Mesothelial cell of epicardium (in vitro differentiated cells): Measurements from ENCODE around the gene FAM20A. TPM values are rescaled to one million over a fixed set of nuclear protein-coding genes. Genes with fewer than 3 reads are reported as not detected.

ENCODE experiments used
- DNase-seq, 2 experiments: peaks; one replicate each; pipeline ENCODE4 v3.0.0; 2021; ENCODE audit warnings: low spot score in 2 of 2; ENCODE audit not compliant: unreplicated experiment in 2 of 2
- H3K27ac Mint-ChIP-seq: 2 replicates; pipeline ENCODE4 v1.8.0; 2021; ENCODE audit warnings: mixed read lengths
- H3K27me3 Mint-ChIP-seq: 2 replicates; pipeline ENCODE4 v1.8.0; 2021; ENCODE audit warnings: low read depth, mixed read lengths
- H3K36me3 Mint-ChIP-seq: 2 replicates; pipeline ENCODE4 v1.8.0; 2021; ENCODE audit warnings: mixed read lengths
- H3K4me1 Mint-ChIP-seq: 2 replicates; pipeline ENCODE4 v1.8.0; 2021; ENCODE audit warnings: mixed read lengths
- H3K4me3 Mint-ChIP-seq: 2 replicates; pipeline ENCODE4 v1.8.0; 2021; ENCODE audit warnings: mild to moderate bottlenecking, moderate library complexity, mixed read lengths
- H3K9me3 Mint-ChIP-seq: 2 replicates; pipeline ENCODE4 v1.8.0; 2021; ENCODE audit warnings: mixed read lengths
- total RNA-seq: library from RNA; stranded (reverse); gene quantifications from 3 replicates; pipeline ENCODE4 v1.2.1, GENCODE V29; 2021
- TF ChIP-seq, protein P1 (sequence below): fragments of 200-600 bp; sonication (generic); IDR thresholded peaks from one replicate; pipeline ENCODE4 v1.5.0; 2021; ENCODE audit warnings: antibody characterized with exemption; ENCODE audit not compliant: unreplicated experiment

Gene FAM20A
- total RNA-seq, 1 donor from 2014 or later: 1.8 TPM

DNA sequence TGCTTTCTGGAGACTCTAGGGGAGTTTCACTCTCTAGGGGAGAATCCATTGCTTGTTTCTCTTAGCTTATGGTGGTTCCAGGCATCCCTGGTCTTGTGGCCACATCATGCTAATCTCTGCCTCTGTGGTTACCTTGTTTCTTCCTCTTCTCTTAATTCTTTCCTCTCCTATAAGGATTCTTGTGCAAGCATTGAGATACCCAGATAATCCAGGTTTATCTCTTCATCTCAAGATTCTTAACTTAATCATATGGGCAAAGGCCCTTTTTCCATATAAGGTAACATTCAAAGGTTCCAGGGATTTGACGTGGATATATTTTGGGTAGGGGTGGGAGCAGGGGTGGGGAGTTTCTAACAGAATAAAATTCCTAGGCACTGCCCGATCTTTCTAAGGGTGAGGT lies 32.6 kb downstream of the FAM20A start:
- no peak for DNase-seq
- H3K27ac Mint-ChIP-seq: no peak overlapping the region

DNA sequence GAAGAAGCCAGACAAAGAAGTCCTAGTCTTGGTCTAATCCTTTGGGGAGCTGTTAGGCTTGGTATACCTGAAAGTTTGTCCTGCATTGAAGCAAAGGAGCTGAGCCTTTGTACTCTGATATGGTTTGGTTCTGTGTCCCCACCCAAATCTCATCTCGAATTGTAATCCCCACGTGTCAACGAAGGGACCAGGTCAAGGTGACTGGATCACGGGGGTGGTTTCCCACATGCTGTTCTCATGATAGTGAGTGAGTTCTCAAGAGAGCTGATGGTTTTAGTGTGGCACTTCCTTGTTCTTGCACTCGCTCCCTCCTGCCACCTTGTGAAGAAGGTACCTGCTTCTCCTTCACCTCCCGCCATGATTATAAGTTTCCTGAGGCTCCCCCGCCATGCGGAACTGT lies 33.6 kb downstream of the FAM20A start:
- no peaks in the 10 kb centered on the region for H3K27me3 Mint-ChIP-seq
- peaks cover 3% of the 10 kb centered on the region for H3K9me3 Mint-ChIP-seq
- TF ChIP-seq, protein P1, sequence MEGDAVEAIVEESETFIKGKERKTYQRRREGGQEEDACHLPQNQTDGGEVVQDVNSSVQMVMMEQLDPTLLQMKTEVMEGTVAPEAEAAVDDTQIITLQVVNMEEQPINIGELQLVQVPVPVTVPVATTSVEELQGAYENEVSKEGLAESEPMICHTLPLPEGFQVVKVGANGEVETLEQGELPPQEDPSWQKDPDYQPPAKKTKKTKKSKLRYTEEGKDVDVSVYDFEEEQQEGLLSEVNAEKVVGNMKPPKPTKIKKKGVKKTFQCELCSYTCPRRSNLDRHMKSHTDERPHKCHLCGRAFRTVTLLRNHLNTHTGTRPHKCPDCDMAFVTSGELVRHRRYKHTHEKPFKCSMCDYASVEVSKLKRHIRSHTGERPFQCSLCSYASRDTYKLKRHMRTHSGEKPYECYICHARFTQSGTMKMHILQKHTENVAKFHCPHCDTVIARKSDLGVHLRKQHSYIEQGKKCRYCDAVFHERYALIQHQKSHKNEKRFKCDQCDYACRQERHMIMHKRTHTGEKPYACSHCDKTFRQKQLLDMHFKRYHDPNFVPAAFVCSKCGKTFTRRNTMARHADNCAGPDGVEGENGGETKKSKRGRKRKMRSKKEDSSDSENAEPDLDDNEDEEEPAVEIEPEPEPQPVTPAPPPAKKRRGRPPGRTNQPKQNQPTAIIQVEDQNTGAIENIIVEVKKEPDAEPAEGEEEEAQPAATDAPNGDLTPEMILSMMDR: no peak
- DNase-seq: no peak
- H3K4me3 Mint-ChIP-seq: no peak overlapping the region
- no peaks in the 10 kb centered on the region for H3K36me3 Mint-ChIP-seq
- no peak overlapping the region for H3K27ac Mint-ChIP-seq
- H3K4me1 Mint-ChIP-seq: peaks cover 9% of the 10 kb centered on the region

More for the DNA sequence above, 32.6 kb downstream of the FAM20A start:
- no peaks in the 10 kb centered on the region for H3K36me3 Mint-ChIP-seq
- peaks cover 9% of the 10 kb centered on the region for H3K4me1 Mint-ChIP-seq
- H3K4me3 Mint-ChIP-seq: no peak overlapping the region
- TF ChIP-seq, protein P1: no peak
- H3K9me3 Mint-ChIP-seq: peaks cover 3% of the 10 kb centered on the region
- H3K27me3 Mint-ChIP-seq: no peaks in the 10 kb centered on the region

DNA sequence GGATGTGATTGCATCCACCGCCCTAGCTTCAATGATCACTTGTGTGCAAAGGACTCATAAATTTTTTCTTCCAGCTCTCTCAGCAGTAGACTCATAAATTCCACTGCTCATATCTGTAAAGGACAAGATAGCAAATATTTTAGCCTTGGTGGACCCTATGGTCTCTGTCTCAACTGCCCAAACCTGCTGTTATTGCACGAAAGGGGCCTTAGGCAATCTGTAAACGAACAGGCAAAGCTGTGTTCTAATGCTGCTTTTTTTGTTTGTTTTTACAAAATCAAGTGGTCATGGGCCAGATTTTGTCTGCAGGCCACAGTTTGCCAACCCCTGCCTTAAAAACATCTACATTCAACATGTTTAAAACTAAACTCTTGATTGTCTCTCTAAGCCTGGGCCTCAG lies 34.1 kb downstream of the FAM20A start:
- DNase-seq: no peak
- Mint-ChIP-seq H3K9me3 (peaks cover 3% of the 10 kb centered on the region), H3K27me3 (no peaks in the 10 kb centered on the region), H3K4me3 (no peak overlapping the region), H3K36me3 (no peaks in the 10 kb centered on the region), H3K27ac (no peak overlapping the region), H3K4me1 (peaks cover 9% of the 10 kb centered on the region)
- TF ChIP-seq, protein P1: no peak

DNA sequence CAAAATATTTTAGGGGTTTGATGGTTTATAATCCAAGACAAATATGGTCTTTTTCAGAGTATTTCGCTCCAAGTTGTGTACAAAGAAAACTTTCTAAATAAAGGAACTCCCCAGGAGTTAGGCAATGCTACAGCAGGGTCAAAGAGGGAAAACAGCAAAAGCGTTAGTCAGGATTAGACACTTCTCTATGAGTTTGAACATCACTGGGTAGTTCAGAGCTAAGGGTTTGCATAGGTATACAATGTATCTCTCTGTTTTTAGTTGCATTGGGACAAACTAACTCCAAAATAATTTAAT lies 34.8 kb downstream of the FAM20A start:
- Mint-ChIP-seq H3K4me1 (peaks cover 9% of the 10 kb centered on the region), H3K27me3 (no peaks in the 10 kb centered on the region), H3K4me3 (no peak overlapping the region), H3K36me3 (no peaks in the 10 kb centered on the region), H3K9me3 (peaks cover 3% of the 10 kb centered on the region), H3K27ac (no peak overlapping the region)
- TF ChIP-seq, protein P1: no peak
- no peak for DNase-seq

DNA sequence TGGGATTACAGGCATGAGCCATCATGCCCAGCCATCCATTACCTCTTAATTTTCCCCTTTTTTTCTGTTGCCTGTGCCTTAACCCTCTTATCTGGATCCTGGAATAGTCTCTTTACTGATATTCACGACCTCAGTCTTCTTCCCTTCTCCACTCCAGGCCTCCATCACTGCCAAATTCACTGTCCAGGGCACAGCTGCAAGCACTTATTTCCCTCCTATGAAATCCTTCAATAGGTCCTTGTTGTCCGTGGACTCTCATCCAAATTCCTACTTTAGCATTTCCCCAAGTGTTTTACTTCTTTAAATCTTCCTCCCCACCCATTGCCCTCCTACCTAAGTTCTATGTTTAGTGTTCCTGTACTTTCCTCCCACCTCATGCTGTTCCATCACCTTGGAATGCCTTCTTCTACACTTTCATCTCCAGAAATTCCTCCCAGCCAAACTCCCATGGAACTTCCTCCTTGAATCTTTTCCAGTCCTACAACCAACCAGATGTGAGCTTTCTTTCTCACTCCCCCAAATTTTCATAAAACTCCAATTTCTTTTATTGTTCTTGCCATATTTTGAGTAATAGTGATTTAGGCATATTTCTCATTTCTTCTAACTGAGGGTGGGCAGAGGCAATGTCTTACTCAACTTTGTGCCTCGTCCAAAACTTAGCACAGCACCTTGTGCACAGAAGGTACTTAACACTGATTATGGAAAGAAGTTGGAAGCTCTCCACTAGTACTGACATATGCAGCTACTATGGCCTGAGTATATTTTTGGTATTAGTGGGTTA lies 35.3 kb downstream of the FAM20A start:
- TF ChIP-seq, protein P1: no peak
- no peak overlapping the region for H3K4me3 Mint-ChIP-seq
- H3K9me3 Mint-ChIP-seq: peaks cover 3% of the 10 kb centered on the region
- no peak for DNase-seq
- peaks cover 11% of the 10 kb centered on the region for H3K4me1 Mint-ChIP-seq
- no peak overlapping the region for H3K27ac Mint-ChIP-seq
- no peaks in the 10 kb centered on the region for H3K27me3 Mint-ChIP-seq
- H3K36me3 Mint-ChIP-seq: no peaks in the 10 kb centered on the region
